Ramos (cell line): ENCODE results near the gene ZNF70.

Source experiments
- in situ Hi-C: fragments of 300-500 bp; cut with MboI; formaldehyde crosslinking; loops from one replicate; pipeline ENCODE4 v1.14.3; 2022; ENCODE audit warnings: low sequenced_read_pairs; ENCODE audit not compliant: unreplicated experiment

Gene ZNF70

GRCh38 chr22:23763579-23763945, 12.7 kb upstream of the ZNF70 start:
- in situ Hi-C loops = loop anchor here (10.0 kb wide), 2 partner anchors 139 to 219 kb away; no protein-coding TSS in a partner anchor

GRCh38 chr22:23762842-23763578, 12.1 kb upstream of the ZNF70 start, which contains the start of gene C22orf15:
TSS of gene C22orf15 (plus strand) at chr22:23762990. CDS start at chr22:23763307, 317 bp downstream.
- in situ Hi-C loops = loop anchor here (10.0 kb wide), 2 partner anchors 138 to 218 kb away; no protein-coding TSS in a partner anchor

- in situ Hi-C loops = loop anchor here (10.0 kb wide), 2 partner anchors 135 to 215 kb away; no protein-coding TSS in a partner anchor
These were observed 9.1 kb upstream of the ZNF70 start for GRCh38 chr22:23760056-23760455.

- in situ Hi-C loops = no loop called here
These were observed 8.7 kb upstream of the ZNF70 start for GRCh38 chr22:23759566-23759965.

- in situ Hi-C loops = no loop called here
These were observed 6.0 kb upstream of the ZNF70 start for GRCh38 chr22:23756891-23757290.

GRCh38 chr22:23755711-23756110, 4.8 kb upstream of the ZNF70 start:
- in situ Hi-C loops = no loop called here

- in situ Hi-C loops = no loop called here
These were observed 4.2 kb upstream of the ZNF70 start for GRCh38 chr22:23754980-23755636.

GRCh38 chr22:23754220-23754919, 3.5 kb upstream of the ZNF70 start, which contains the start of gene VPREB3:
TSS of gene VPREB3 (minus strand) at chr22:23754425. CDS start at chr22:23754363, 62 bp downstream.
- in situ Hi-C loops = no loop called here

- in situ Hi-C loops = no loop called here
These were observed 2.5 kb upstream of the ZNF70 start for GRCh38 chr22:23753385-23753784.

GRCh38 chr22:23752750-23753149, 1.8 kb upstream of the ZNF70 start:
- in situ Hi-C loops = no loop called here

- in situ Hi-C loops = no loop called here
These were observed 1.3 kb upstream of the ZNF70 start for GRCh38 chr22:23752090-23752691.

GRCh38 chr22:23751441-23751996, 607 bp upstream of the ZNF70 start:
- in situ Hi-C loops = no loop called here

GRCh38 chr22:23750367-23750713, 572 bp downstream of the ZNF70 start:
- in situ Hi-C loops = no loop called here

GRCh38 chr22:23749841-23750301, 1.0 kb downstream of the ZNF70 start:
- in situ Hi-C loops = no loop called here

GRCh38 chr22:23745791-23746190, 5.1 kb downstream of the ZNF70 start:
- in situ Hi-C loops = no loop called here

GRCh38 chr22:23744485-23744884, 6.4 kb downstream of the ZNF70 start:
- in situ Hi-C loops = no loop called here

GRCh38 chr22:23744001-23744400, 6.9 kb downstream of the ZNF70 start:
- in situ Hi-C loops = no loop called here

- in situ Hi-C loops = no loop called here
These were observed 7.6 kb downstream of the ZNF70 start for GRCh38 chr22:23743303-23743705.

- in situ Hi-C loops = no loop called here
These were observed 8.2 kb downstream of the ZNF70 start for GRCh38 chr22:23742505-23743264.
